ENCODE results near the gene TSPAN18.

TSPAN18 gene

GRCh38 chr11:44927174-44927661, 200.5 kb downstream of the TSPAN18 start:
- Histone ChIP-seq H3K27me3 (ENCODE audit: low read depth) (no peaks in the 10 kb centered on the region), H3K36me3 (replicated peaks) (no peaks in the 10 kb centered on the region), H3K9me3 (no peaks in the 10 kb centered on the region), H3K4me1 (no peaks in the 10 kb centered on the region), H3K4me3 (no peak overlapping the region)
- DNase-seq (ENCODE audit: low spot score in 2 of 2), result peak; percentile 57 to 85
- in situ Hi-C loops (cut with MboI; ENCODE audit: low sequenced_read_pairs), result loop anchor here (5.0 to 25.0 kb wide), 3 partner anchors 180 to 835 kb away; partner anchors contain the start of gene SYT13

GRCh38 chr11:44928144-44928543, 201.4 kb downstream of the TSPAN18 start:
- no peaks in the 10 kb centered on the region for H3K4me1 ChIP-seq
- no peaks in the 10 kb centered on the region for H3K9me3 ChIP-seq
- no peaks in the 10 kb centered on the region for H3K27me3 ChIP-seq (ENCODE audit: low read depth)
- H3K36me3 ChIP-seq (replicated peaks), result no peaks in the 10 kb centered on the region
- no peak for DNase-seq (ENCODE audit: low spot score in 2 of 2)
- in situ Hi-C loops (cut with MboI; ENCODE audit: low sequenced_read_pairs), result loop anchor here (5.0 to 25.0 kb wide), 3 partner anchors 179 to 834 kb away; partner anchors contain the start of gene SYT13
- no peak overlapping the region for H3K4me3 ChIP-seq

DNA sequence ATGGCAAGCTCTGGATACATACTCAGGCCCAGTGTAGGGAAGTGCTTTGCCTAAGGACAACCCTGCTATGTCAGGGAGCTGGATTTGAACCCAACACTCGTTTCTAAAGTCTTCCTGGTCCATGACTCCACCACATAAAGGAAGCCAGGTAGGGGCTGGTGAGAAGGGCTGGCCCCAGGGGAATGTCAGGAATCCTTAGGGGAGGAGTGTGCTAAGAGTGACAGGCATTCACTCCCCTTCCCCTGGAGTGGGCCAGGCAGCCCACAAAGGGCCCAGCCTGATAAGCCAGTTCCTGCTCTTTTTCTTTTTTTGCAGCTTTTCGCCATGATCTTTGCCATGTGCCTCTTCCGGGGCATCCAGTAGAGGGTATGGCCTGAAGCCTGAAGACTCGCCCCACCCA, 202.1 kb downstream of the TSPAN18 start:
- in situ Hi-C loops (cut with MboI; ENCODE audit: low sequenced_read_pairs), result loop anchor here (5.0 to 25.0 kb wide), 3 partner anchors 178 to 833 kb away; partner anchors contain the start of gene SYT13
- no peak for DNase-seq (ENCODE audit: low spot score in 2 of 2)
- no peak overlapping the region for H3K4me3 ChIP-seq
- H3K4me1 ChIP-seq, result no peaks in the 10 kb centered on the region
- H3K9me3 ChIP-seq, result no peaks in the 10 kb centered on the region
- H3K36me3 ChIP-seq (replicated peaks), result no peaks in the 10 kb centered on the region
- no peaks in the 10 kb centered on the region for H3K27me3 ChIP-seq (ENCODE audit: low read depth)

DNA sequence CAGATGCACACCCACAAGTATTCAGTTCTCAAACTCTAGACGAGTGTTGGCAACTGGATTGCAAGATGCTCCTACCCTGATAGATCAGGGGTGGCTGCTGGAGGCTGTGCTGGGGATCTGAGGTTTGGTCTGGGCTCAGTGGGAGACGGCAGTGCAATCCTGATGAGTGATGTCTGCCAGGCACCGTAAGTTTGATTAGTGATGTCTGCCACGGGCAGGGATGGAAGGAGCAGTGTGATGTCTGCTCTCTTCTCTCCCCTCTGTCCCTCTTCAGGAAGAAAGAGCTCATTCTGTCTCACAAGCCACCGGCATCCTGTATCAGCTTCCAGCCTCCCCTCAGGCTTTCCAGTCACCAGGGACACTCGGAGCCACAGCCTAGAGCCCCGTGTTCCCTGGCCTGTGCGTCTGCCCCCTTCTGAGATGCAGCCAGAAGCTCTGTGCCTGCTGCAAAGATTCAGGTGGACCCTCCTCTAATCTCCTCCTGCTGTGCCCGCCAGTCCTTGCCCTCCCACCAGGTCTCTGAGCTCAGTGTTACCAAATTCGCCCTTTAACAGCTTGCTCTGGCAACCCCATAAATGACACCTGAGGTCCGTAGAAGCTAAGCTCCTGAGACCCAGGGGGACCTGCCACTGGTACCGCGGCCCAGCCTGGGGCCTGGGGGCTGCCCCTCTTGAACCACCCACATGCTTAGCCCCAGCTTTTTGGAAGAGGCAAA, 204.0 kb downstream of the TSPAN18 start:
- no peaks in the 10 kb centered on the region for H3K4me1 ChIP-seq
- DNase-seq (ENCODE audit: low spot score in 2 of 2), result no peak
- in situ Hi-C loops (cut with MboI; ENCODE audit: low sequenced_read_pairs), result loop anchor here (25.0 kb wide), 2 partner anchors 357 to 832 kb away; partner anchors contain the start of gene SYT13

DNA sequence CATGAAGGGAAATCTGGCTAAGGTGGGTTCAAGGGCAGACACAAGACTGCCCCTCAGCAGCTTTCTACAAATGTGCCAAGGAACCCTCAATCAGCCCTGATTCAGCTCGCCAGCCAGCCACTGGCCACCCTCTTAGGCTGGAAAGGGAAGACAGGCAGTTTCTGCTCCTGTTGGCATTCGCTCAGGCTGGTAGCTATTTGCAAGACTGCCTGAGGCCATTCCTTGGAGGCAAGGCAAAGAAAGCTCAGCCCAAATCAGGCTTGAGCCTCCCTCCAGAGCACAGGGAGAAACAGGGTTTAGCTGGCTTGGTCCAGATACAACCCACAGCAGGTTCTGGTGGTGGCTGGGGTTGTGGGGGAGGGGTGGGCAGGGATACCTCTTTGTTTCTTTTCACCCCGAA, 204.7 kb downstream of the TSPAN18 start:
- Histone ChIP-seq H3K27me3 (ENCODE audit: low read depth) (no peaks in the 10 kb centered on the region), H3K9me3 (no peaks in the 10 kb centered on the region), H3K4me3 (no peak overlapping the region), H3K4me1 (no peaks in the 10 kb centered on the region), H3K36me3 (replicated peaks) (no peaks in the 10 kb centered on the region)
- no peak for DNase-seq (ENCODE audit: low spot score in 2 of 2)
- in situ Hi-C loops (cut with MboI; ENCODE audit: low sequenced_read_pairs), result loop anchor here (25.0 kb wide), 2 partner anchors 356 to 831 kb away; partner anchors contain the start of gene SYT13

More for the DNA sequence above, 204.0 kb downstream of the TSPAN18 start:
- Histone ChIP-seq H3K9me3 (no peaks in the 10 kb centered on the region), H3K4me3 (no peak overlapping the region), H3K36me3 (replicated peaks) (no peaks in the 10 kb centered on the region), H3K27me3 (ENCODE audit: low read depth) (no peaks in the 10 kb centered on the region)

DNA sequence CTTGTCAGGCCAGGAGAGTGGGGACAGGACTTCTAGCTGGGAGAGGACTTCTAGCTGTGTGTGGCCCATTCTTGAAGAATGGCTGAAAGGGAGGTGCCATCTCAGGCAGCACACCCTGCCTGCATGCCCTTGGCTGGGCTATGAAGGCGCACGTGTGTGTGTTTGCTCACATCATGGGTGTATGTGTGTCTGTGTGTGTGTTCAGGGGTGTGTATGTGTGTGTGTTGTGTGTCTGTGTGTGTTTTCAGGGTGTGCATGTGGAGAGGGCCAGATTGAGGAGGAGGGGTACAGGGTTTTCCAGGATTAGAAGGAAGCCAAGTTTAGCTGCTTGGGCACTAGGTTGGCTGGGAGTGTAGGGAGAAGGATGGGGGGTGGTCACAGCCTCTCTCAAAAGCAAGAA, 207.3 kb downstream of the TSPAN18 start:
- no peaks in the 10 kb centered on the region for H3K9me3 ChIP-seq
- no peaks in the 10 kb centered on the region for H3K36me3 ChIP-seq (replicated peaks)
- H3K4me1 ChIP-seq, result no peaks in the 10 kb centered on the region
- DNase-seq (ENCODE audit: low spot score in 2 of 2), result no peak
- H3K4me3 ChIP-seq, result no peak overlapping the region
- in situ Hi-C loops (cut with MboI; ENCODE audit: low sequenced_read_pairs), result loop anchor here (25.0 kb wide), 2 partner anchors 353 to 828 kb away; partner anchors contain the start of gene SYT13
- no peaks in the 10 kb centered on the region for H3K27me3 ChIP-seq (ENCODE audit: low read depth)

- Histone ChIP-seq H3K4me1 (no peaks in the 10 kb centered on the region), H3K36me3 (replicated peaks) (no peaks in the 10 kb centered on the region), H3K4me3 (no peak overlapping the region), H3K9me3 (no peaks in the 10 kb centered on the region), H3K27me3 (ENCODE audit: low read depth) (no peaks in the 10 kb centered on the region)
- in situ Hi-C loops (cut with MboI; ENCODE audit: low sequenced_read_pairs), result loop anchor here (25.0 kb wide), 2 partner anchors 353 to 828 kb away; partner anchors contain the start of gene SYT13
- no peak for DNase-seq (ENCODE audit: low spot score in 2 of 2)
Observed at GRCh38 chr11:44934735-44935250, 208.0 kb downstream of the TSPAN18 start.

DNA sequence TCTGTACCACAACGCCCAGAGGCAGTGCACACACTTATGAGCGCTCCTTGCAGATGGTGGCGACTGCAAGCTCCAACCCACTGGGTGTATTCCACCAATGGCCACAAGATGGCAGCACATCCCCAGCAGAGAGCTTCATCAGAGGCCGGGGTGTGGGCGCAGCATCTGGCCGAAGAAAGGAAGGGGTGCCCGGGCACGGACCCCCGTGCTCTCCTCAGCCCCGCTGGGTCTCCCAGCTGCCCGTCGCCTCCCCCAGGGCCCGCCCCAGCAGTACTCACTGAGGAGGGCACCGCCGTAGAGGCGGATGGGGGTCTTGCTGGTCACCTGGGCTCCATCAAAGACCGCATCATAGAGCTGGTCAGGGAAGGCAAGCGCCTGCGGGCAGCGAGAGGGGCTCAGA, 209.8 kb downstream of the TSPAN18 start:
- DNase-seq (ENCODE audit: low spot score in 2 of 2), result peak; percentile 72 to 87

DNA sequence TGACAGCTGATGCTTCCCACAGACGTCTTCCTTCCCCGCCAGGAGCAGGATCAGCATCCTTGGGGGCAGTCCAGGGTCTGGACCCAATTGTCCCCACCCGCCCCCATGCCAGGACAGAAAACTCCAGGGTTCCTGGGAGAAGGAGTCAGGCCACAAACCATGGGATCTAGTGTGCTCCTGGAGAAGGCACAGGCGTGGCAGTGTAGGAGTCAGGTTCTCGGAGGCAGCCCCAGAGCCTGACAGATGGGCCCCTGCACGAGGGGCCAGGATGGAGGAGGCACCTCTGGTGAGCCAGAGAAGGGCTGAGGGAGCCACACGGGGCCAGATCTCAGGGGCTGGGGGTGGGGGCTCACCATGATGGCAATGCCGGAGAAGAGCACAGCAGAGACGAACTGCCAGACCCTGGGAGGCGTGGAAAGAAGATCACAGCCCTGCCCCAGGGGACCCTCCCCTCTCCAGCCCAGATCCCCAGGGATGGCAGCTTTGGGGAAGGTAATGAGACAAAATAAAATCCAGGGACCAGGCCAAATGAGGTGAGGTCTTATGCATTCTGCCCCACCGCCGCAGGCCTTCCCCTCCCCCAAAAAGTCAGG, 210.3 kb downstream of the TSPAN18 start:
- no peaks in the 10 kb centered on the region for H3K4me1 ChIP-seq
- no peaks in the 10 kb centered on the region for H3K27me3 ChIP-seq (ENCODE audit: low read depth)
- H3K9me3 ChIP-seq, result no peaks in the 10 kb centered on the region
- no peak overlapping the region for H3K4me3 ChIP-seq
- no peaks in the 10 kb centered on the region for H3K36me3 ChIP-seq (replicated peaks)
- DNase-seq (ENCODE audit: low spot score in 2 of 2), result no peak
- in situ Hi-C loops (cut with MboI; ENCODE audit: low sequenced_read_pairs), result loop anchor here (25.0 kb wide), 2 partner anchors 350 to 825 kb away; partner anchors contain the start of gene SYT13

More for the DNA sequence above, 209.8 kb downstream of the TSPAN18 start:
- no peaks in the 10 kb centered on the region for H3K36me3 ChIP-seq (replicated peaks)
- in situ Hi-C loops (cut with MboI; ENCODE audit: low sequenced_read_pairs), result loop anchor here (25.0 kb wide), 2 partner anchors 351 to 826 kb away; partner anchors contain the start of gene SYT13
- H3K9me3 ChIP-seq, result no peaks in the 10 kb centered on the region
- no peaks in the 10 kb centered on the region for H3K27me3 ChIP-seq (ENCODE audit: low read depth)
- H3K4me1 ChIP-seq, result no peaks in the 10 kb centered on the region
- no peak overlapping the region for H3K4me3 ChIP-seq

DNA sequence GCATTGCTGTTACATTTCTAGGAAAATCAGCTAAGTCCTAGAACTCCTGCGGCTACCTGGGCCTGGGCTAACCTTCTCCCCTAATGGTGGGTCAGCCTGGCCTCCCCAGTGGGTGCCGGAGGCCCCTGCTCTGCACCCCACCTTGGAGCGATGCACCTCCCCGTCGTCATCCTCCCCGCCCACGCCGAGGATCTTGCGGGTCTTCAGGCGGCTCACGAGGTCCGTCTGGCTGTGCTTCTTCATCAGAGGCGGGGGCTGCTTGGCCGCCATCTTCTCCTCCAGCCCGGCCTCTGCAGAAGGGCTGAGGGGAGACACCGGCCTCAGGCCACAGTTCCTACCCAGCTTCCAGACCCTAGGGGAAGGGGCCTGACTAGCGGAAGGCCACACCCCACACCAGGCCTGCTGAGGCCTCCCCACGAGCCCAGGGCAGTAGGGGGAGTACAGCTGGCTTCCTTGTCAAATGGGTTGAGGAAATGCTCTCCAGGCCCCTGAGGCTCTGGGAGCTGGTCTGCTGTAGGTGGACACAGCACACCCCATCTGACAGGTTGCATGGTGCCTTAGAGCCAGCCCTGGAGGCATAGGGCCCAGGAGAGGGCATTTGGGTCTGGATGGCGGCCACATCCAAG, 211.4 kb downstream of the TSPAN18 start:
- Histone ChIP-seq H3K27me3 (ENCODE audit: low read depth) (no peaks in the 10 kb centered on the region), H3K4me3 (no peak overlapping the region), H3K4me1 (no peaks in the 10 kb centered on the region), H3K36me3 (replicated peaks) (no peaks in the 10 kb centered on the region), H3K9me3 (no peaks in the 10 kb centered on the region)
- DNase-seq (ENCODE audit: low spot score in 2 of 2), result no peak
- in situ Hi-C loops (cut with MboI; ENCODE audit: low sequenced_read_pairs), result loop anchor here (25.0 kb wide), 2 partner anchors 349 to 824 kb away; partner anchors contain the start of gene SYT13

- Histone ChIP-seq H3K9me3 (no peaks in the 10 kb centered on the region), H3K36me3 (replicated peaks) (no peaks in the 10 kb centered on the region), H3K4me3 (no peak overlapping the region), H3K27me3 (ENCODE audit: low read depth) (no peaks in the 10 kb centered on the region), H3K4me1 (no peaks in the 10 kb centered on the region)
- in situ Hi-C loops (cut with MboI; ENCODE audit: low sequenced_read_pairs), result loop anchor here (25.0 kb wide), 2 partner anchors 347 to 822 kb away; partner anchors contain the start of gene SYT13
- DNase-seq (ENCODE audit: low spot score in 2 of 2), result peak in 1 of 2 experiments; percentile 38
Observed at GRCh38 chr11:44939673-44940395, 213.1 kb downstream of the TSPAN18 start.

DNA sequence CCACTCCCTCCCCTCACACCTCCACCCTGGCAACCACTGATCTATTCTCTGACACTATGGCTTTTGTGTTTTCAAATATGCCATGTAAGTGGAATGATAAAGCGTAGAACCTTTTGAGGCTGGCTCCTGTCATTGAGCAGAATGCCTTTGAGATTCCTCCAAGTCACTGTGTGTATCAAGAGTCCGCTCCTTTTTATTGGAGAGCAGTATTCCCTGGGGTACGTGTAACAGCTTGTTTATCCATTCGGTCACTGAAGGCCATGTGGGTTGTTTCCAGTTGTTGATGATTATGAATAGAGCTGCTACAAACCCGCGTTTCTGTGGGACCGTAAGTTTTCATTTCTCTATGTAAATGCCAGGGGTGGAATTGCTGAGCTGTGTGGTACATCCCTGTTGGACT, 213.6 kb downstream of the TSPAN18 start:
- H3K9me3 ChIP-seq, result no peaks in the 10 kb centered on the region
- no peak for DNase-seq (ENCODE audit: low spot score in 2 of 2)
- no peaks in the 10 kb centered on the region for H3K27me3 ChIP-seq (ENCODE audit: low read depth)
- no peaks in the 10 kb centered on the region for H3K4me1 ChIP-seq
- H3K4me3 ChIP-seq, result no peak overlapping the region
- in situ Hi-C loops (cut with MboI; ENCODE audit: low sequenced_read_pairs), result loop anchor here (25.0 kb wide), 2 partner anchors 347 to 822 kb away; partner anchors contain the start of gene SYT13
- no peaks in the 10 kb centered on the region for H3K36me3 ChIP-seq (replicated peaks)

DNA sequence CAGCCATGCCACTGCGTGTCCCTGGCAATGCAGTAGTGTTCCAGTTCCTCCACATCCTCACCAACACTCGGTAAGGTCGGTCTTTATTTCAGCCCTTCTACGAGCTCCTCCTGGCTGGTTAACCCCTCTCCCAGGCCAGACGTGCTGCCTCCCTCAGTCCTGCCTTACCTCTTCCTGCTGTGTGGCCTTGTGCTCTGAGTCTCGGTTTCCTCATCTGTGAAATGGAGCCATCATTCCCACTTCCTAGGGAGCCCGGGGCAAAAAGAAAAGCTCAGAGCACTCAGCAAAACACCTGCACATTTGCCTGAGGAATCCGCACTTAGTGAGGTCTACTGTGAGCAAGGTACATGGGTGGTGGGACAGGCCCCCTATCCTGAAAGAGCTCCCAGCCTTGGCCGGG, 214.1 kb downstream of the TSPAN18 start:
- Histone ChIP-seq H3K4me3 (no peak overlapping the region), H3K9me3 (no peaks in the 10 kb centered on the region), H3K36me3 (replicated peaks) (no peaks in the 10 kb centered on the region), H3K27me3 (ENCODE audit: low read depth) (no peaks in the 10 kb centered on the region), H3K4me1 (no peaks in the 10 kb centered on the region)
- no peak for DNase-seq (ENCODE audit: low spot score in 2 of 2)
- in situ Hi-C loops (cut with MboI; ENCODE audit: low sequenced_read_pairs), result loop anchor here (25.0 kb wide), 2 partner anchors 346 to 821 kb away; partner anchors contain the start of gene SYT13
